HUES48 (cell line): Measurements from ENCODE around the gene PVALEF.

Source experiments
- H3K27ac ChIP-seq: one replicate; pipeline ENCODE4 v1.7.0; 2013; ENCODE audit warnings: low read depth, low read length, inconsistent platforms
- H3K27me3 ChIP-seq: 2 replicates; pipeline ENCODE4 v1.6.1; 2013; ENCODE audit warnings: mild to moderate bottlenecking, low read length; ENCODE audit not compliant: control insufficient read depth, insufficient read depth
- H3K36me3 ChIP-seq: 2 replicates; pipeline ENCODE4 v1.6.1; 2013; ENCODE audit warnings: low read length; ENCODE audit not compliant: control insufficient read depth, insufficient read depth
- H3K4me1 ChIP-seq: 2 replicates; pipeline ENCODE4 v1.6.1; 2013; ENCODE audit warnings: mild to moderate bottlenecking, low read length; ENCODE audit not compliant: control insufficient read depth, insufficient read depth
- H3K4me3 ChIP-seq: 2 replicates; pipeline ENCODE4 v1.5.1; 2013; ENCODE audit warnings: mild to moderate bottlenecking, low read depth, low read length
- H3K9ac ChIP-seq: 2 replicates; pipeline ENCODE4 v1.6.1; 2013; ENCODE audit warnings: mild to moderate bottlenecking, low read depth, low read length, moderate library complexity
- H3K9me3 ChIP-seq: 2 replicates; pipeline ENCODE4 v1.6.1; 2013; ENCODE audit warnings: low read length; ENCODE audit not compliant: control insufficient read depth, insufficient read depth

The PVALEF gene

DNA sequence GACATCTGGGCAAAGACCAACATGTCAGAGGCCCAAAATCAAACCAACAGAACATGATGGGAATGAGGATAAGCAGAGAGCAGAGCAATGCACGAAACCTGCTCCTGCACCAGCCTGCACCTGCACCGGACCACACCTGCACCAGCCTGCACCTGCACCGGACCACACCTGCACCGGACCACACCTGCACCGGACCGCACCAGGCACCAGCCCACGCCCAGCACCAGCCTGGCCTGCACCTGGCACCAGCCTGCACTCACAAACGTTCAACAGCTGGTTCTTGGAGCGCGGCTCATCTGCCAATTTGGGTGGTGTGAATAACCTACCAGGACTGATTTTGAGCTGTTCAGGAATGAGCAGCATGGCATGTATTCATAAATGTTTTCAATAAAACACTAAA is 39.3 kb downstream of the PVALEF start:
- Histone ChIP-seq H3K9me3 (no peaks in the 10 kb centered on the region), H3K4me3 (no peak overlapping the region), H3K27me3 (no peaks in the 10 kb centered on the region), H3K9ac (no peak overlapping the region), H3K27ac (no peak overlapping the region), H3K36me3 (peaks cover 39% of the 10 kb centered on the region), H3K4me1 (no peaks in the 10 kb centered on the region)

- Histone ChIP-seq H3K27me3 (no peaks in the 10 kb centered on the region), H3K27ac (no peak overlapping the region), H3K36me3 (peaks cover 35% of the 10 kb centered on the region), H3K9ac (no peak overlapping the region), H3K4me3 (no peak overlapping the region), H3K4me1 (no peaks in the 10 kb centered on the region), H3K9me3 (no peaks in the 10 kb centered on the region)
Measured at GRCh38 chr17:81206166-81206565, 40.9 kb downstream of the PVALEF start.

GRCh38 chr17:81206657-81207056 is 41.4 kb downstream of the PVALEF start:
- no peaks in the 10 kb centered on the region for H3K4me1 ChIP-seq
- no peaks in the 10 kb centered on the region for H3K9me3 ChIP-seq
- H3K27me3 ChIP-seq, result no peaks in the 10 kb centered on the region
- no peak overlapping the region for H3K4me3 ChIP-seq
- H3K9ac ChIP-seq, result no peak overlapping the region
- peaks cover 35% of the 10 kb centered on the region for H3K36me3 ChIP-seq
- no peak overlapping the region for H3K27ac ChIP-seq

DNA sequence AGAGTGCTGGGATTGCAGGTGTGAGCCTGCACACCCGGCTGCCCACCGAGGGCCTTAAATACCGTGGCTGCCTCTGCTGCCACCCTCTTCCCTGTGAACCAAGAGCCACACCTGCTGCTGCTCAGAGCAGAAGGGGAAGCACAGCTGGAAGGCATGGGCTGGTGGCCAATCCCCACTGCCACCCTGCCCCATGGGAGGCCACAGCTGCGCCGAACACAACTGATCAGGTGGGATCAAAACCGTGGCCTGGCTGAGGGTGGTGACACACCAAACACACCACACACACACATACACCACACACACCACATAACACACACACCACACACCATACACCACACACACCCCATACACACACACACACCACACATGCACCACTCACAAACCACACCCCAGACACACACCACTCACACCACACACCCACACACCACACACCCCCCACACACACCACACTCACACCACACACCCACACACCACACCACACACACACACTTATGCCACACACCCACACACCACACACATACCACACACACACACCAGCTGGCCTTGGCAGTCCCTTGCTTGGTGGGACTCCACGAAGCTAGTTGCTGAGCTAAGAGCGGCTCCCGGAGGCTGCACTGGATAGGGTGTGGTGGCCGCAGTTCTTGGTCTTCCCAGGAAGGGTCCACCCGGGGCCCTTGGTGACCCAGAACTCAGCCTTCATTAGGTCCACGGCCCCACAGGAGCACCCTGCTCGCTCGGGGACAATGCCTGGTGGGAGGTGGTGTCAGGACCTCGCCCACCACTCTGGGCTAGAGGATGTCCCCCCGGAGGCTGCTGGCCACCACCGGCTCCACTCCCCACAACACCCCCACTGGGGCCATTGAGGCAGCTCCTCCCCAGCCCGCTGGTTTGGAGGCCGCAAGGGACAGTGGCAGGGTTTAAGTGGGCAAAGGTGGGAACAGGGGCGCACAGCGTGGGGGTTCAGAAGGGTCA is 42.6 kb downstream of the PVALEF start:
- no peaks in the 10 kb centered on the region for H3K9me3 ChIP-seq
- H3K4me3 ChIP-seq, result no peak overlapping the region
- H3K4me1 ChIP-seq, result no peaks in the 10 kb centered on the region
- H3K9ac ChIP-seq, result no peak overlapping the region
- H3K27ac ChIP-seq, result no peak overlapping the region
- H3K36me3 ChIP-seq, result peaks cover 34% of the 10 kb centered on the region
- no peaks in the 10 kb centered on the region for H3K27me3 ChIP-seq

- no peaks in the 10 kb centered on the region for H3K9me3 ChIP-seq
- H3K27ac ChIP-seq, result no peak overlapping the region
- H3K4me1 ChIP-seq, result no peaks in the 10 kb centered on the region
- H3K27me3 ChIP-seq, result no peaks in the 10 kb centered on the region
- no peak overlapping the region for H3K9ac ChIP-seq
- no peak overlapping the region for H3K4me3 ChIP-seq
- H3K36me3 ChIP-seq, result peaks cover 26% of the 10 kb centered on the region
Measured at GRCh38 chr17:81208651-81209050, 43.3 kb downstream of the PVALEF start.

- Histone ChIP-seq H3K9me3 (no peaks in the 10 kb centered on the region), H3K36me3 (peaks cover 21% of the 10 kb centered on the region), H3K27me3 (no peaks in the 10 kb centered on the region), H3K9ac (no peak overlapping the region), H3K4me1 (no peaks in the 10 kb centered on the region), H3K4me3 (no peak overlapping the region), H3K27ac (no peak overlapping the region)
Measured at GRCh38 chr17:81209141-81209540, 43.8 kb downstream of the PVALEF start.

- Histone ChIP-seq H3K4me1 (no peaks in the 10 kb centered on the region), H3K27ac (no peak overlapping the region), H3K9ac (no peak overlapping the region), H3K36me3 (peaks cover 16% of the 10 kb centered on the region), H3K4me3 (no peak overlapping the region), H3K27me3 (no peaks in the 10 kb centered on the region), H3K9me3 (no peaks in the 10 kb centered on the region)
Measured at GRCh38 chr17:81210466-81210865, 45.2 kb downstream of the PVALEF start.

DNA sequence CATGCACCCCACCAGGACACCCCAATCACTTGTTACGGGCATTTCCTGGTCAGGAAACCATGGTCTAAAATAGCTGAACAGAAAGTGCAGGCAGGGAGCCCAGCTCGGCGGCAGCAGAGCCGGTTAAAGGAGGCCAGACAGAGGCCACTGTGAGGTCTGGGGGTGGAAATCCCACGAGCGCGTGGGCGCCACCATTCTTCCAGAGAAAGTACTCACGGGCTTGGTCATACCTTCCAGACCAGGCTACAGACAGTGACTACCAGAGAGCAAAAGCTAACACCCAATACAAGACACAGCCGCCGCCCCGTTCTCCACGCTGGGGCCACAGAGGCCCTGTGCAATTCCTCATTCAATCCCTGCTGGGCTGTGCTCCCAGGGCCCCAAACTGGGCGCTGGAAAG is 45.6 kb downstream of the PVALEF start:
- H3K4me1 ChIP-seq, result no peaks in the 10 kb centered on the region
- peaks cover 14% of the 10 kb centered on the region for H3K36me3 ChIP-seq
- H3K4me3 ChIP-seq, result no peak overlapping the region
- no peak overlapping the region for H3K27ac ChIP-seq
- no peaks in the 10 kb centered on the region for H3K27me3 ChIP-seq
- H3K9ac ChIP-seq, result no peak overlapping the region
- no peaks in the 10 kb centered on the region for H3K9me3 ChIP-seq

DNA sequence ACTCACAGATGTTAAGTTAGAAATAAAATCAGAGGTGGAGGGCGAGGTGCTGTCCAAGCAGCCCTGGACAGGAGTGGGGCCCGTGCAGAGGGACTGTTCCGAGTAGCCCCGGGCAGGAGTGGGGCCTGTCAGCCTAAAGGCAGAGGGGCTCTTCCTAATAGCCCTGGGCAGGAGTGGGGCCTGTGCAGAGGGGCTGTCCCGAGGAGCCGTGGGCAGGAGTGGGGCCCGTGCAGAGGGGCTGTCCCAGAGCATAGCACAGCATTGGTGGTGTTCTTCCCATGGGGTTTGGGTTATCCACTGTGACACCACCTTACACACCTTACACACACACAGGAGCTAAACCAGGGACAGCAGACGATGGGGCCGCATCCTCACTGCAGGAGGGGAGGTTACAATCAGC is 47.1 kb downstream of the PVALEF start:
- no peak overlapping the region for H3K9ac ChIP-seq
- H3K27ac ChIP-seq, result no peak overlapping the region
- H3K4me1 ChIP-seq, result no peaks in the 10 kb centered on the region
- no peaks in the 10 kb centered on the region for H3K9me3 ChIP-seq
- H3K36me3 ChIP-seq, result peaks cover 15% of the 10 kb centered on the region; the same call in 1 of the 2 replicates
- no peaks in the 10 kb centered on the region for H3K27me3 ChIP-seq
- no peak overlapping the region for H3K4me3 ChIP-seq

DNA sequence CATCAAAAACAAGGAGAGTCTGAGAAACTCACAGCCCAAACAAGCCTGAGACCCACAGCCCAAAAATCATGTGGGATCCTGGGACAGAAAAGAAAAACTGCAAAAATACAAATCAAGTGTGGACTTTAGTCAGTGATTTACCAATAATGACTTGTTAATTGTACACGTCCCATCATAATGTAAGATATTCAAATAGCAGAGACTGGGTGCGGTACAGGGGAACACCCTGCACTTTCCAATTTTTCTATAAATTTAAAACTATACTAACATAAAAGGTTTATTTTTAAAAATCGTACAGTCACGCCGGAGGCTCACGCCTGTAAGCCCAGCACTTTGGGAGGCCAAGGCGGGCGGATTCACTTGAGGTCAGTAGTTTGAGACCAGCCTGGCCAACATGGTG is 48.7 kb downstream of the PVALEF start:
- Histone ChIP-seq H3K27me3 (no peaks in the 10 kb centered on the region), H3K4me3 (no peak overlapping the region), H3K27ac (no peak overlapping the region), H3K9me3 (no peaks in the 10 kb centered on the region), H3K36me3 (peaks cover 13% of the 10 kb centered on the region; the same call in 1 of the 2 replicates), H3K4me1 (no peaks in the 10 kb centered on the region), H3K9ac (no peak overlapping the region)

GRCh38 chr17:81217491-81217890 is 52.2 kb downstream of the PVALEF start:
- no peaks in the 10 kb centered on the region for H3K9me3 ChIP-seq
- H3K9ac ChIP-seq, result no peak overlapping the region
- peaks cover 20% of the 10 kb centered on the region for H3K36me3 ChIP-seq
- no peak overlapping the region for H3K4me3 ChIP-seq
- peaks cover 11% of the 10 kb centered on the region for H3K4me1 ChIP-seq
- H3K27me3 ChIP-seq, result no peaks in the 10 kb centered on the region
- no peak overlapping the region for H3K27ac ChIP-seq
